GM04504 (cell line): ENCODE measurements around the gene KIAA0930.
"Not testable (repeated sequence)": the region's sequence is repeated elsewhere in the genome, so short reads cannot be mapped to it uniquely, and the experiment has no call there.

Source experiments
- DNase-seq: peaks from one replicate; pipeline ENCODE4 v3.0.0-alpha.2; 2012; ENCODE audit warnings: low read depth

KIAA0930 gene

GRCh38 chr22:45240810-45241631 is at the start of gene KIAA0930:
Gene KIAA0930, minus strand, starts transcription at chr22:45240894. Its CDS starts 191 bp downstream, at chr22:45240703.
- DNase-seq, result no peak

GRCh38 chr22:45286854-45287551 is 46.3 kb upstream of the KIAA0930 start:
- DNase-seq, result no peak

GRCh38 chr22:45285263-45286058 is 44.8 kb upstream of the KIAA0930 start:
- no peak for DNase-seq

GRCh38 chr22:45284705-45285262 is 44.1 kb upstream of the KIAA0930 start, which contains the start of gene UPK3A:
Gene UPK3A, plus strand, starts transcription at chr22:45284949. Its CDS starts 65 bp downstream, at chr22:45285014.
- DNase-seq, result no peak

- DNase-seq, result no peak
These were observed 40.3 kb upstream of the KIAA0930 start for GRCh38 chr22:45281010-45281409.

GRCh38 chr22:45280587-45280980 is 39.9 kb upstream of the KIAA0930 start:
- DNase-seq, result no peak

DNA sequence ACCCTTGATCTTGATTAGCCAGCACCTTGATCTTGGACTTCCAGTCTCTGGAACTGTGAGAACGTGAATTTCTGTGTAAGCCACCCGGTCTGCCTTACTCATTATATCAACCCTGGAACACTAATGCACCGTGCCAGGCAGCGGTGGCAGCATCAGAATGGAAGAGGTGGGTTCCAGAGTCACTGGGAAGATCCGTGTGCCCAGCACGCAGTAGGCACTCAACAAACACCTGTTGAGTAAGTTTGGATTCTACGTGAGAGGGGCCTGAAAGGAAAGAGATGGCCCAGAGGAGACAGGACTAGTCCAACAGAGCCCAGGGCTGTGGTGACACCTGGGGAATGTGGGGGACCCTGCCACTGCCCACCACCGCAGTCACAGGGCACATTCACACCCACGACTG is 37.4 kb upstream of the KIAA0930 start:
- DNase-seq, result no peak

DNA sequence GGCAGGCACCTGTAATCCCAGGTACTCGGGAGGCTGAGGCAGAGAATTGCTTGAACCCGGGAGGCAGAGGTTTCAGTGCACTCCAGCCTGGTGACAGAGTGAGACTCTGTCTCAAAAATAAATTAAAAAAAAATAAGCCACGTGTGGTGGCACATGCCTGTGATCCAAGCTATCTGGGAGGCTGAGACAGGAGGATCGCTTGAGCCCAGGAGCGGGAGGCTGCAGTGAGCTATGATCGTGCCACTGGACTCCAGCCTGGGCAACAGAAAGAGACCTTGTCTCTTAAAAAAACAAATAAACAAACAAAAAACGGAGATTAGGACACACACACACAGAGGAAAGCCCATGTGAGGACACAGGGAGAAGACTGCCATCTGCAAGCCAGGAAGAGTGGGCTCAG is 37.0 kb upstream of the KIAA0930 start:
- not testable (repeated sequence) for DNase-seq

- no peak for DNase-seq
These were observed 35.9 kb upstream of the KIAA0930 start for GRCh38 chr22:45276507-45277105.

- no peak for DNase-seq
These were observed 32.9 kb upstream of the KIAA0930 start for GRCh38 chr22:45273452-45274075.

GRCh38 chr22:45272498-45272897 is 31.8 kb upstream of the KIAA0930 start:
- no peak for DNase-seq

GRCh38 chr22:45271667-45272201 is 31.0 kb upstream of the KIAA0930 start:
- DNase-seq, result no peak

DNA sequence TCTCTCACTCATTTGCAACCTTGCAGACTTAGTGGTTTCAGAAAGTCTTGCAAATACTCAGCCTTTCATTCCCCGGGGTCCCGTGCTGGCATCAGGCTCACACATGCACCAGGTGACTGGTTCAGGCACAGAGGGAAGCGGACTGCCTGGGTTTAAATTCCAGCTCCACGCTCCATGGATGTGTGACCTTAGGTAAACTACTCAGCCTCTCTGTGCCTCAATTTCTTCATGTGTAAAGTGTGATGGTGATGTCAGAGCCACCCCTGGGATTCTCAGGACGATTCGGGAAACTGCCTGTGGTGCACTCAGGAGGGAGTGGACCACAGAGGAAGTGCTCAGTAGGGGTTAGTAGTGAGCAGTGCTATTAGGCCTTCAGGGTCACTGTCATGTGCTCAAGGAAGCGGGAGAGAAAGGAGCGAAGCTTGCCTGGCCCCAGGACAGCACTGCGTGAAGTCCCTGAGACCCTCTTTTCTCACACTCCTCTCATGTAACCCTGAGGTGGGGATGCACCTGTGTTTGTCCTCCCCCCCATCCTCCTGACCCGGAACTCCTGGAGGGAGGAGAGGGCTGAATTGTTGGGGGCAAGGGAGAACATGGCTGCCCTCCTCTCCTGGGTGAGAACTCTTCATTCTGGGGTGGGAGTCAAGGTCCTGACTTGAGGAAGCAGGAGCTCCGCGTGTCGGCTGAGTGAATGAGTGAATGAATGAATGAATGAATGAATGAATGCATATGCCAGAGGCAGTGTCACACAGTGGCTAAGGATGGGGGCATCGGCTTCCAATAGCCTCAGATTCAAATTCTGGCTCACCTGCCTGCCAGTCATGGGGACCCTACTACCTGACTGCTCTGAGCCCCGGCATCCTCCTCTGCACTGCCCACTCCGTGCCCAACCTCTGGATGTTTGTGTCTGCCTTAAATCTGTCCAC is 29.7 kb upstream of the KIAA0930 start:
- no peak for DNase-seq

DNA sequence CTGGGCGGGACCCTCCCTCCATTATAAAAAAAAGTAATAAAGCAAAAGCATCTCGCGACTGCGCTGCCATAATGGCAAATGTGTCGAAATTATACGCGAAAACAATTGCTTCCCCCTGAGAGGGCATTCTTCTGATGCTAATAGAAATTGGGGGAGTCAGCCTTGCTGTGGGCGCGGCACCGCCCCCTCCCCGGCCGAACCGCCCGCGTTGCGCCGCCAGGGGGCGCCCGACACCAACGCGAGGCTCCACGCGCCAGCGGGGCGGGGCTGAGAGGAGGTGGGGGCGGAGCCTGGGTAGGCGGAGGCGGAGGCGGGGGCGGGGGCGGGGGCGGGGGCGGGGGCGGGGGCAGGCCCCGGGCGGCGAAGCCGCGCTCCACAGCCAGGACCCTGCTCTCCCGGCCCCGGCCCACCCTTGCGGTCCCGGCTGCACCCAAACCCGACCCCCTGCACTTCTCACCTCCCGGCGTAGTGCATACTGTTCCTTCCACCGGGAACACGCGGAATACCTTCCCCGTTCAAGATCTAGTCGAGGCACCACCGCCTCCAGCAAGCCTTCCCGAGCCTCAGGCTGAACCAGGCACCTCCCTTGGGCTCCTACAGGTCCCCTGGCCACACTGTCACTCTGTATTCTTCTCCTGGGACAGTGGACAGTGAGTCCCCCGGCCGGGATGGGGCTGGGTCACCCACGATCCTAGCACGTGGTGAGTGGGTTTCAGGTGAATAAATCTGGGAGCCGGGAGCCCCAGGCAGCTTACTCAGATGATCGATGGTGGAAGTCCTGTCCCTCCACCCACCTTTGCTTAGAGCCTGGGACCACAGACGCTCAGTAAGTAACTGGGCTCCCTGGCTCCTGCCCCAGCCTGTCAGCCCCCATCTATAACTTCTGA is 28.5 kb upstream of the KIAA0930 start:
- DNase-seq, result peak; percentile 48

- no peak for DNase-seq
These were observed 27.7 kb upstream of the KIAA0930 start for GRCh38 chr22:45268167-45268957.

DNA sequence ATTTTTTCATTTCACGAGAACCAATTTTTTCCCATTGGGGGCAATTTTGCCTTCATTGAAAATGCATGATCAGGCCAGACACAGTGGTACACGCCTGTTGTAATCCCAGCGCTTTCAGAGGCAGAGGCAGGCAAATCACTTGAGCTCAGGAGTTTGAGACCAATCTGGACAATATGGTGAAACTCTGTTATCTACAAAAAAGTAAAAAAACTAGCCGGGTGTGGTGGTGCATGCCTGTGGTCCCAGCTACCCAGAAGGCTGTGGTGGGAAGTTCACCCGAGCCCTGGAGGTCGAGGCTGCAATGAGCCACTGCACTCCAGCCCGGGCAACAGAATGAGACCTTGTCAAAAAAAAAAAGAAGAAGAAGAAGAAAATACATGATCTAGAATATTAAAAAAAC is 24.8 kb upstream of the KIAA0930 start:
- DNase-seq, result no peak

DNA sequence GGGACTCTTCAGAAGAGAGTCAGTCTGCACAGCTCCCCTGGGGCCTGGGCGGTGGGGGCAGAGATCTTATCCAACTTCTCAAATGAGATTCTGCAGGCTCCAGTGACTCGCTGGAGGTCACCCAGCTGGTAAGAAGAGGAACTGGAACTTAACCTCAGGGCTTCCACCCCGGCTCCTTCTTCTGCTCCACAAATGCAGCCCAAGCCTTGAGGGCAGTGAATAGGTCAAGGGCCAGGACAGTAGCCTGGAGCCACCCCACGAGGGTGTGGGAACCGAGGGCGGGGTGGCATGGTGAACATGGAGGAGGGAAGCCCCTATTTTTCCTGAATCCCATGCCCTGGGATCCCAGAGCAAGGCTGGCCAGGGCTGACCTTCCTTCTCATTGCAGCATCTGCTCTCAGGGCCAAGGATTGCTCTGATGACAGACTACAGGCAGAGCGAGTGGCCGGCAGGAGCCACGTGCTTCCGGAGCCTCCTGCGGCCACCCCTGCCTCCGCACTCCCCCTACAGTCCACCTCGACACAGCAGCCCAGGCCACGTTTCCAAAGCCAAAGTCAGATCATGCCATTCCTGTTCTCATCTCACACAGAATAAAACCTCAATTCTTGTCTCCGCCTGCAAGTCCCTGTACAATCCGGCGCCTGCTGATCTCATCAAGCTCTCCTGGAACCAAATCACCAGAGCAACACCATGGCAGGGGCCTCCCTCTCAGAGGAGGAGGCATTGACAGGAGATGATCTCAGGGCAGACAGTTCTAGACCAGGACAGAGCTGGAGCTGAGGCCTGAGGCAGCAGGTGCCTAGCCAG is 23.0 kb upstream of the KIAA0930 start:
- DNase-seq, result peak; percentile 76
